Fibroblast of the conjunctiva (primary cell): ENCODE measurements around the gene PIK3C2G.
A peak's percentile ranks its signal among the peaks of the same experiment; 100 is the strongest.

ENCODE experiments used
- DNase-seq: peaks from one replicate; pipeline ENCODE4 v3.0.0-alpha.2; 2010; ENCODE audit warnings: low read depth

The PIK3C2G gene

DNA sequence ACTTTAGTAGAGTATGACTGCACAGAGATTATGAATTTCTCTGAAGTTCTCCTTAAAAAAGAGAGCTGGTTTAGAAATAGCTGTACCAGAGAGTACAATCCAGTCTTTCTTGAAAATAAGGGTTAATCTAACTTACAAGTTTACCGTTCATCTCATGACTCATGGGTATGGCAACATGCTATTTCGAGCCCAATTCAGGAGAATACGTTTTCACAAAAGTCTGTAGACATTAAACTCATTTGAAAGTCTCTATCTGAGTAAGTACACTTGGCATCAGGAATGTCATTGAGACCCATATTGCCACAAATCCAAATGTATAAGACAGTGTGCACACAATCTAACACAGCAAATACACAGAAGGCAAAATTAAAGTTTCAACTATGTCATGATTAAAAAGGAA lies 160.5 kb downstream of the PIK3C2G start:
- no peak for DNase-seq

DNA sequence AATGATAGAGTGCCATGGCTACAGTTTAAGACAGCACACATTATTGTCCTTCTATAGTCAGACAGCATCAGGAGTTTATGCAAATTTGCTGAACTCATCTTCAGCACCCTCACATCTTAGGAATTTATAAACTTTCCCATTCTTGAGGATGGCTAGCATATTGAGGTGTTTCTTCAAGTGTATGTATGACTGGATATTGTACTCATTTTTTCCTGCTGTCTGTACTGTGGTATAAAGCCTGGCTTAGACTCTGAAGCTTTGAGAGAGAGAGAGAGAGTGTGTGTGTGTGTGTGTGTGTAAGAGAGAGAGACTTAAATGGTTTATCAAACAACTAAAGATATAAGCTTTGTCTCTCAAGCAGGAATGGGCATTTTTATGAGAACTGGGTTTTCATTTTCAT lies 161.6 kb downstream of the PIK3C2G start:
- DNase-seq = no peak

GRCh38 chr12:18424857-18425256 lies 163.5 kb downstream of the PIK3C2G start:
- DNase-seq = no peak

DNA sequence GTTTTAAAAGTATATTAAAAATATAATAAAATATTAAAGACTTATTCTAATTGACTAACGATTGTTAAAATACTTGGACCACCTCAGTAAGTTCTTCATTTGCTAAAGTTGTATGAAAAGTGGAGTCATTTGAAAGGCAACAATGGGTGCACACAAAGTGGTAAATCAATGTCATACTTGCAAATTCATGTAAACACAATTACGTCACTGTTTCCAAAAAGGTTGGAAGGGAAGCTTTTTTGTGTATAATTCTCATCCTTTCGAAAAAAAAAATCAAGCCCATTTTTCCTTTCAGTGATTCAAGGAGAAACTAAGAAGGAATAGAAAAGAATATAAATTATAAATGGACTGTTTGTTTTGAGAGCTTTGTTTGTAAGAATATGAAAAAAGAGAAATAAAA lies 166.2 kb downstream of the PIK3C2G start:
- no peak for DNase-seq

GRCh38 chr12:18428416-18428815 lies 167.1 kb downstream of the PIK3C2G start:
- DNase-seq = no peak

DNA sequence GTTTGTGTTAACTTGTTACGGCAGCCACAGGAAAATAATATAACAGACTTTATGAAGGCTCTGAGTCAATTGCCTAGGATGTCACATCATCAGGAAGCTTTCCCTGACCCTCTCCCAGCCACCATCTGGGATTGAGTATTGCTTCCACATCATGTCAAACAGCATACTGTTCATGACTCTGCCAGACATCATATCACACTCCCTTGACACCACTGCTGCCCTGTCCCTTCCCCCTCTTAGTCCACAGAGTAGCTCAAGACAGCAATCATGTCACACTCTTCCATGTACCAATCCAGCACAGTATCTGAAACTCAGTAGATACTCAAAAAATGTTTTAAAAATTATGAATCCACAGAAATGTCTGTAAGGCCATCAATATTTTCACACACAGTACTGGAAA lies 168.0 kb downstream of the PIK3C2G start:
- DNase-seq = no peak

DNA sequence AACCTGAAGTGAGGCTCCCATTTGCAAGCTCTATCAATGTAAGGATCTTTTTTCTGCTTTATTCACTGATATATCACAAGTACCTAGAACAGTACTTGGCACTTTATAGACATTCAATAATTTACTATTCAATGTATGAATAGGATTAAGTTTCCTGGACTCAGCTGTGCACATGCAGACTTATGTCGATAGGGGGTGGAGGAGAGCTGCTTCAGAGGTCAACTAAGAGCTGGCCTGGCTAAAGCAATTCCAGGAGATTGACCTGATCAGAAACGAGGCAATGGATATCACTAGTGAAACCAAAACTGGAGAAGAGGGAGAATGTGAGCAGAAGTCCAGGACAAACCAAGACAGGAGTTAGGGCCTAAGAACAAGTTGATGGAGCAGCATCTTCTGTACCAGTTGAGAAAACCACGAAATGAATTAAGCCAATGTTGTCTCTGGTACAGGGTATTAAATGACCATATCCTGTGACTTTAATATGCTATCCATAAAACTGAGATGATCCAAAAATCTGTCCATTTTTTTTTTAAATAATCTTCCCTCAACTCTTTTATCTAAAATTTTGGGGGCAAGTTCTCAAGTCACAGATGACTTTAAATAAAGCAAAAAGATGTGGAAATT lies 169.2 kb downstream of the PIK3C2G start:
- DNase-seq = peak; percentile 60

DNA sequence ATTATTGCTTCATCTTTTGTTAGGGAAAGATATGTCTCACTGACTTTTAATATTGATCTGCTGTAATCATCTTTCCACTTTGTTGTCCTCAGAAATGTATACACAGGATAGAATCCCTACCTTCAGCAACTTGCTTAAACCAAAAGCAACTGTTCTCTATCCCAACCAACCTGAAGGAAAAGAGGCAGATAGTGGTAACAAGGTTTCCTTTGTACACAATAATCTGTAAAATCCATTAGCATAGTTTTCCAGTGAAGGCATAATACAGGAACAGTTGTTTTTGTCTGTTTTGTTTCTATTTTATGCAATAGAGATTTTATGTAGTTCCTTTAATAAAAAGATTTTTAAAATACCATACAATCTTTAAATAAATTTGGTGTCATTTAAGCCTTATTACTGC lies 170.5 kb downstream of the PIK3C2G start:
- DNase-seq = no peak

- peak; percentile 4 for DNase-seq
Measured at GRCh38 chr12:18432206-18432605, 170.9 kb downstream of the PIK3C2G start.

DNA sequence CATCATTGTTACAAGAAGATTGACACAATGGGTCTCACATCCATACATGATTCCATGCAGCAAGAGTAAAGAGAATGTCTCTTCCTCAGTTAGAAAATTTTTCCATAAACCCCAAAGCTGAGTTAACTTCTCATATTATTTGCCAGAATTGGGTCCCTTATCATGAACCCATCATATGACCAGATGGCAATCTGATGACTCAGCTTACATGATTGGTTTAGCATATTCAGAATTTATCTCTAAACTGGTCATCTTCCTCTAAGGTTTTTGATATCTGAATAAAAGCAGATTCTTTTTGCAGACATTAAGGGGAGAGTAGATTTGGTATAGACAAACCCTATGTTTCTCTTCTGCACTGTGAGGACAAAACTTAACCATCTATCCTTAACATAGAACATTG lies 174.9 kb downstream of the PIK3C2G start:
- no peak for DNase-seq

DNA sequence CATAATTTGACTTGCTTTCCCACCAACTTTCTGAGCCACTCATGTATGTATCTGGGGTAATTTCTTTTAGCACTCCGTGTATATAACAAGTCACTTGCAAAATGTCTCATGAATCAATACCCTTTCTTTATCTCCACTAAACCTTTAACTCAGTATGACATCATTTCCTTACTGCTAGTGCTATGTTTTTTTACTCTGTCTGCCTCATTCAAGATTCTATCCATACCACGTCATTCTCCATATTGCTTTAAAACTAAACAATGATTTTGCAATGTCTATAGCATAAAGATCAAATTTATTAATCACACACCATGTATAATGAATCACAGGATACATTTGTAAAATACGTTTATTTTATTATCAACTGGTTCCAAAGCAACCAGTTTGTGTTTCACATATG lies 178.2 kb downstream of the PIK3C2G start:
- no peak for DNase-seq

- no peak for DNase-seq
Measured at GRCh38 chr12:18443768-18444437, 182.6 kb downstream of the PIK3C2G start.

DNA sequence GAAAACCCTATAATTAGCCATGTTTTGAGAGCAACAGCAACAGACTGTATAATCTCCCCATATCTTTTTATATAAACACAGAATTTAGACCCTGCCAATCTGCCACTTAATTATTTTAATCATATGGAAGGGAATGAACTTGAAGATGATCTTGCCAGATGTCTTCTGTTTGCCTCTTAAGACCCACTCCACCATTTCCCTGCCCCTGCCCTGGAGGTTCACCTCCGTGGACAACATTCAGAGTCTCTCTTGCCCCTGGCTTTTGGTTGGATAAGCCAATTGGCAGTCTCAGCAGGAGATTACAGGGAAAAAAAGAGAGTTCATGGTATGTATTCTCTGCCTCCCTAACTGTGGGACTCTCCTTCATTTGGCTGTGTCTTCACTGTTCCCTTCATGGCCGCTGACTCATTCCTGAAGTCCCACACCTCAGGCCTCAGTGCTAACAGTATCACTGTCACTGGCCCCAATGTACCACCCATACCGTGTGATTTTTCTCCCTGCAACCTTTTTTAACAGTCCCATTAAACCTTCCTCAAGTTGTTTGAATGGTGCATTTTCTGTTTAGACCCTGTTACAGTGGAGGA lies 184.8 kb downstream of the PIK3C2G start:
- no peak for DNase-seq

GRCh38 chr12:18454330-18454729 lies 193.0 kb downstream of the PIK3C2G start:
- no peak for DNase-seq

DNA sequence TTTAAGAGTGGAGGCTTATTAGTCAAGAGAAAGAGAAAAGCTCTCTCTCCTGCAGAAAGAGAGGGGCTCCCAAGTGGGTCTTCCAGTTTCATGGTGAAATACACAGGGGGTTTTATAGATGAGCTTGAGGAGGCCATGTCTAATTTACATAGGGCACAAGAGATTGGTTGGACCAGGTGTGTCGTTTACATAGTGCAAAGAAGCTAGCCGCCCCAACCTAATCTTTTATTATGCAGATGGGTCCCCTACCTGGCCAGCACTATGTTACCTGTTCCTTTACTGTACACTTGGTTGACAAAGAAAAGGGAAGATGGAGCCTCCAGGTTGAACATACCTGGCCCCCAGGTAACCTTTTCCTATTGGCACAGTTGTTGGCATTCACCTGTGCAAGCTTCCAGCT lies 195.0 kb downstream of the PIK3C2G start:
- DNase-seq = no peak

DNA sequence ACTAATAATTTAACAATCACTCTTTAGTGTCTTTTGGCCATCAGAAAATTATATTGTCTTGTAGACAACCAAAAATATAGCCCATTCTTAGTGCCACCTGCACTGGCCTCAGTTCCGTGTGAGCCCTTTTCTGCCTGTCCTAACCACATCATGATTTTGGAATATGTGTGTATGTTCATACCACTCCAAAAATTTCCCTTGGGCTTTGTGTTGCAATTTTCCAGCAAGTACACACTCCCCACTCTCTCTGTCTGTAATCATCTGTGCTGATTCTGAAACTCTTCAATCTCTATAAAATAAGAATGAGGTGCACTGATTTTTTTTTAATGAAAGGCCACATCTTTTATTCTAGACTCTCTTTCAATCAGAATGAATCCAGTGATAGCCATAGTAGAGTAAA lies 196.0 kb downstream of the PIK3C2G start:
- DNase-seq = no peak

DNA sequence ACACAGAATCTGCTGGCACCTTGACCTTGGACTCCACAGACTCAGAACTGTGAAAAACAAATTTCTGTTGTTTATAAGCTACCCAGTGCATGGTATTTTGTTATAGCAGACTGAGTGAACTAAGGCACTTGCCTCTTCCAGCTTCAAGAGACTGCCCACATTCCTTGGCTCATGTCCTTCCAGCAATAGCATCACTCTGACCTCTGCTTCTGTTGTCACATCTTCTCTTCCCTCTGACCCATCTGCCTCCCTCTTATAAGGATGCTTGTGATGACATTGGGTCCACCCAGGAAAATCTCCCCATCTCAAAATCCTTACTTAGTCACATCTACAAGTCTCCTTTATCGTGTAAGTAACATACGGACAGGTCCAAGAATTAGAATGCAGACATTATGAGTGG lies 200.4 kb downstream of the PIK3C2G start:
- peak; percentile 8 for DNase-seq

DNA sequence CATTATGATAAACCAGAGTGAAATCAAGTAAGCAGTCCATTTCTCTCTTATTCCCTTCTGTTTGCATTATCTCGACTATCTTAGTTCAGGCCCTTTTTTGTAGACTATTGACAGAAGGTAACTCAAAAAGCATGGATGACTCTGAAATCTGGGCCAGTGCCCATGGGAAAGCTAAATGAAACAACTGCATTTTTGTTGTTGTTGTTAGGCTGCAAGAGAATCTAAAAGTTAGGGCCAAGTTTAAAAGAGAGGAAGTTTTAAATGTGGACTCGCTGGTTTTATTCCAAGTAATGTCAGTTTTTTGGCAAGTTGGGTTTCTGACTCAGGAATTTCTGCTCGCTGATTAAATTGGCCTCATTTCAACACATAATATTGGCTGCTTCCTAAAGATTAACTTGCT lies 201.1 kb downstream of the PIK3C2G start:
- peak; percentile 65 for DNase-seq

DNA sequence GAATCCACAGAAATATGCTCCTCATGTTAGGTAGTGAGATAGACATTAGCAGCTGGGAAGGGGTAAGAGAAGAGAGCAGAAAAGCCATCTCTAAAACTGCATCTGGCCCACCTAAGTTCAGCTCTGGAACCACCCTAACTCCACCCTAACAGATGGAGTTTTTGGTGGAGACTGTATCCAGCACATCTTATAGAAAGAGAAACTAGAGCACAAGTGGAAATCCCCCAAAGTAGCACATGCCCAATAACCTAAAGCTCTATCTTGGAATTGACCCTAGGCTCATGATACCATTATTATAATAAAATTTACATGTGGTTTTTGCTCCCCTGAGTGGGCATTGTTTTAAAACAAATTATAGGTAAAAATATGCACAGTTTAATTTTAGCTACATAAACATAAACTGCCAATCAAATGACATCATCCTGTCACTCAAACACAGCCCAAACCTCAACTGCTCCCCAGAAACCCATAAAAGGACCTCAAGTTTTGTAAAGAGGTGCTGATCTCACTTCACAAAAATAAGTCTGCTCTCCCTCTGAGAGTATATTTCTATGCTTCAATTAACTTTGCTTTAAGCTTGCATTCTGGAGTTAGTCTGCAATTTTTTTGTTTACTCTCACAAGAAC lies 206.4 kb downstream of the PIK3C2G start:
- no peak for DNase-seq

DNA sequence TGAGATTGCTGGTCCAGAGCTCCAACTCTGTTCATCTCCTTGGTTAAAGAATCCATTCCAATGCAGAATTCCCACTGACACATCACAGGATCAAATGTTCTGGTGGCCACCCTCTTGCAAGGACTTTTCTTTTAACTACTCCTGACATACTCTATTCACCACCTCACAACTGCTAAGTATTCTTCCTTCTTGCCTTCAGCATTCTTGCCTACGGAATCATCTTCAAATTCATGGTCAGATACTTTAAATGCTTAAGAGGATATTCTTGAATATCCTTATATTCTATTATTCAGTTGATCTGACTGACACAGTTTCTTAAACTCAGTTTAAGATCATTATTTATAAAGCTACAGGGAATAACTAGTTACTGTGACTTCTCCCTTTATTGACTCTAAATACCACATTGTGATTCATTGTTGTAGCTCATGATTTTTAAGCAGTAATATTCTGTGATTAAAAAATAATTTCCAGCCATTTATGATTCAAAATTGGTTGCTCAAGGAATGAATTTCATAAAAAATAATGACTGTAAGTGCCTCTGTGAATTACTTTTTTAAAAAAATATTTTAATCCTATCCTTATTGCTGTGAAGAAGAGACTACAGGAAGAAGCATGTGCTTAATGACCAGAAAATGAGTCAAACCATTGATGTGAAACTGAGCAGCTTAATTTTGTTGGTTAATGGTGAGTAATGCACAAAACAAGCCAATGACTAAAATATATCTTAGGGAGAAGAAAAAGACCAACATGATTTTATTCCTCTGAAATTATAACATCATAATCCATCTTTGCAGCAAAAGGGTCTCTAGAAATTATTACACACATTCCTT lies 207.1 kb downstream of the PIK3C2G start:
- DNase-seq = no peak

DNA sequence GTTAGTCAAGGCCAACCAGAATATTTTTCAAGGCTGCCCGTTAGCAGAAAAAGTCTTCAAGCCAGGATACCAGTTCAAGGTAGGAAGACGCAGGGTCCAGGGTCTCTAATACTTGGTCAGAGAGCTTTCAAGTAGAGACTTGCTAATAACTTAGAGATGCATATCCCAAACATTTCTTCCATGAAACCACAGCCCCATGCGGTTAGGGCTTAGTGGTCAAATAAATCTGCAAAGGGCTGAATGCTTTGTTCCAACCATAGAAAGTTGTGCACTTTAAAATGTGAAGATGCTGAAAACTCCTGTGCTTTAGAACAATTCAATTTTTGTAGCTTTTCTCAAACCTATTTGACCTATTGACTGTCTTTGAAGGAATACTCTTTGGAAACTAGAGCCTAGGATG lies 208.9 kb downstream of the PIK3C2G start:
- no peak for DNase-seq

- no peak for DNase-seq
Measured at GRCh38 chr12:18472304-18472703, 211.0 kb downstream of the PIK3C2G start.
